Endothelial cell of umbilical vein (primary cell): ENCODE measurements around the gene SH3PXD2A. TPM values are rescaled to one million over a fixed set of nuclear protein-coding genes. Genes with fewer than 3 reads are reported as not detected.

Experiments used
- BruUV-seq: library from RNA; stranded (reverse); fragments of 400-500 nt; replicated peaks from 2 replicates; lab custom pipeline; 2021; lab: Mats Ljungman, UMichigan
- CTCF ChIA-PET: fragments of 300-600, 350-600 bp; sonication (Branson Sonifier 250); formaldehyde crosslinking; loops from one replicate; lab custom pipeline; 2021; ENCODE audit warnings: antibody characterized with exemption, inconsistent platforms; lab: Charles Lee
- POLR2A ChIA-PET: fragments of 300-600, 350-600 bp; sonication (Branson Sonifier 250); formaldehyde crosslinking; loops from one replicate; lab custom pipeline; 2021; ENCODE audit warnings: antibody characterized with exemption, inconsistent platforms; lab: Charles Lee
- DNase-seq: peaks from one replicate; pipeline ENCODE4 v3.0.0-alpha.2; 2011; ENCODE audit warnings: low read depth, low spot score
- FAIRE-seq: peaks from 2 replicates; lab custom pipeline; 2011; peaks lifted over from hg19 to GRCh38; lab: Jason Lieb, UNC
- H2AFZ ChIP-seq: 2 replicates; pipeline ENCODE4 v1.6.0; 2012; ENCODE audit warnings: low read depth, low read length, control low read depth, inconsistent platforms
- H3K27ac ChIP-seq: 2 replicates; pipeline ENCODE4 v1.5.1; 2011; ENCODE audit warnings: low read depth, mild to moderate bottlenecking, control low read depth, low read length, moderate library complexity; ENCODE audit not compliant: insufficient read depth
- H3K27me3 ChIP-seq, 2 experiments: 2 replicates each; pipeline versions ENCODE4 v1.6.0 to v1.6.1; 2011; ENCODE audit warnings: low read length in 2 of 2, mixed read lengths in 1 of 2; ENCODE audit not compliant: control insufficient read depth in 2 of 2, insufficient read depth in 2 of 2
- H3K36me3 ChIP-seq, 2 experiments: 2 replicates in 1 of 2; 3 replicates in 1 of 2; pipeline ENCODE4 v1.5.1; 2011; ENCODE audit warnings: low read length in 2 of 2, mild to moderate bottlenecking in 1 of 2, moderate library complexity in 1 of 2; ENCODE audit not compliant: control insufficient read depth in 2 of 2, insufficient read depth in 2 of 2; ENCODE audit errors: extremely low read depth in 1 of 2
- H3K4me1 ChIP-seq: 3 replicates; pipeline ENCODE4 v1.5.1; 2011; ENCODE audit warnings: mild to moderate bottlenecking, low read length; ENCODE audit not compliant: control insufficient read depth, insufficient read depth; ENCODE audit errors: extremely low read depth
- H3K4me2 ChIP-seq: 2 replicates; pipeline ENCODE4 v1.6.1; 2011; ENCODE audit warnings: low read length, control low read depth, mixed read lengths; ENCODE audit not compliant: insufficient read depth
- H3K4me3 ChIP-seq, 3 experiments: fragments of 200-600 bp in 1 of 3; sonication (generic), shearing (Covaris generic) in 1 of 3; replicated peaks in 1 of 3; 2 replicates each; pipeline ENCODE4 v1.5.1; 2011 to 2016; ENCODE audit warnings: control low read depth in 3 of 3, low read length in 3 of 3, mild to moderate bottlenecking in 2 of 3, inconsistent platforms in 1 of 3, low read depth in 1 of 3, moderate library complexity in 1 of 3; ENCODE audit not compliant: insufficient read depth in 1 of 3
- H3K79me2 ChIP-seq: 2 replicates; pipeline ENCODE4 v1.6.0; 2012; ENCODE audit warnings: low read length, inconsistent platforms; ENCODE audit not compliant: control insufficient read depth, insufficient read depth
- H3K9ac ChIP-seq: replicated peaks from 2 replicates; pipeline ENCODE3; 2011; ENCODE audit warnings: low read length, control low read depth; ENCODE audit not compliant: insufficient read depth; ENCODE audit errors: extremely low read depth
- H3K9me1 ChIP-seq: replicated peaks from 3 replicates; pipeline ENCODE4 v1.6.0; 2011; ENCODE audit warnings: mild to moderate bottlenecking, low read length; ENCODE audit not compliant: control insufficient read depth, insufficient read depth; ENCODE audit errors: extremely low read depth
- H3K9me3 ChIP-seq: replicated peaks from 2 replicates; pipeline ENCODE4 v1.5.1; 2012; ENCODE audit warnings: low read length, inconsistent platforms; ENCODE audit not compliant: control insufficient read depth, insufficient read depth
- H4K20me1 ChIP-seq: replicated peaks from 2 replicates; pipeline ENCODE3; 2011; ENCODE audit warnings: mild to moderate bottlenecking, low read length; ENCODE audit not compliant: control insufficient read depth, insufficient read depth; ENCODE audit errors: extremely low read depth
- EZH2 ChIP-seq: IDR thresholded peaks from 2 replicates; pipeline ENCODE4 v1.6.1; 2012; ENCODE audit warnings: borderline replicate concordance, low read depth, mild to moderate bottlenecking, moderate library complexity, low read length, inconsistent platforms; ENCODE audit not compliant: severe bottlenecking
- FOS ChIP-seq: IDR thresholded peaks from 2 replicates; pipeline ENCODE4 v1.6.1; 2011; ENCODE audit warnings: mild to moderate bottlenecking, low read length, moderate library complexity, borderline replicate concordance; ENCODE audit not compliant: insufficient read depth
- GATA2 ChIP-seq: IDR thresholded peaks from 2 replicates; pipeline ENCODE4 v1.7.0; 2011; ENCODE audit warnings: low read depth, mild to moderate bottlenecking, moderate library complexity, mixed read lengths, low read length; ENCODE audit not compliant: insufficient read length, insufficient read depth
- JUN ChIP-seq: IDR thresholded peaks from 2 replicates; pipeline ENCODE4 v1.6.1; 2011; ENCODE audit warnings: borderline replicate concordance, low read depth; ENCODE audit not compliant: insufficient read length, insufficient read depth
- MYC ChIP-seq: IDR thresholded peaks from one replicate; pipeline ENCODE4 v1.6.1; 2011; ENCODE audit warnings: mild to moderate bottlenecking, low read depth, low read length
- POLR2A ChIP-seq: IDR thresholded peaks from 2 replicates; pipeline ENCODE4 v1.6.1; 2012; ENCODE audit warnings: low read depth, mild to moderate bottlenecking, control low read depth, low read length
- POLR2AphosphoS5 ChIP-seq: IDR thresholded peaks from 2 replicates; pipeline ENCODE4 v1.6.1; 2012; ENCODE audit warnings: low read depth, mild to moderate bottlenecking, control low read depth, low read length, moderate library complexity; ENCODE audit not compliant: insufficient read depth
- dilution Hi-C: fragments of 300-500 bp; cut with MboI; formaldehyde crosslinking; loops from one replicate; pipeline ENCODE4 v1.15.0; 2019; ENCODE audit warnings: low sequenced_read_pairs; ENCODE audit not compliant: extremely low pct_ligation_motif_present
- intact Hi-C: fragments of 100-400 bp; cut with micrococcal nuclease; formaldehyde crosslinking; loops from one replicate; pipeline ENCODE4 v1.10.0; 2022
- polyA plus RNA-seq, 4 experiments: library from polyadenylated mRNA; depleted of rRNA in 3 of 4; stranded (reverse) in 3 of 4; unstranded in 1 of 4; fragments of >200 nt; gene quantifications; 2 replicates each; pipeline versions ENCODE4 v1.2.1 to v1.2.3, GENCODE V29; 2011 to 2012; ENCODE audit warnings: missing spikeins in 1 of 4
- total RNA-seq: library from RNA; stranded (reverse); gene quantifications from 2 replicates; pipeline ENCODE4 v1.2.3, GENCODE V29; 2021
- TF ChIP-seq, protein P1 (sequence below): IDR thresholded peaks from 2 replicates; pipeline ENCODE4 v1.6.1; 2011; ENCODE audit not compliant: insufficient read depth, insufficient read length

Gene SH3PXD2A
- total and polyA plus RNA-seq, 2 donors (not counting 3 experiments of a cell fraction or from before 2014, with no cell fraction given): 1.4 to 5.1 TPM

DNA sequence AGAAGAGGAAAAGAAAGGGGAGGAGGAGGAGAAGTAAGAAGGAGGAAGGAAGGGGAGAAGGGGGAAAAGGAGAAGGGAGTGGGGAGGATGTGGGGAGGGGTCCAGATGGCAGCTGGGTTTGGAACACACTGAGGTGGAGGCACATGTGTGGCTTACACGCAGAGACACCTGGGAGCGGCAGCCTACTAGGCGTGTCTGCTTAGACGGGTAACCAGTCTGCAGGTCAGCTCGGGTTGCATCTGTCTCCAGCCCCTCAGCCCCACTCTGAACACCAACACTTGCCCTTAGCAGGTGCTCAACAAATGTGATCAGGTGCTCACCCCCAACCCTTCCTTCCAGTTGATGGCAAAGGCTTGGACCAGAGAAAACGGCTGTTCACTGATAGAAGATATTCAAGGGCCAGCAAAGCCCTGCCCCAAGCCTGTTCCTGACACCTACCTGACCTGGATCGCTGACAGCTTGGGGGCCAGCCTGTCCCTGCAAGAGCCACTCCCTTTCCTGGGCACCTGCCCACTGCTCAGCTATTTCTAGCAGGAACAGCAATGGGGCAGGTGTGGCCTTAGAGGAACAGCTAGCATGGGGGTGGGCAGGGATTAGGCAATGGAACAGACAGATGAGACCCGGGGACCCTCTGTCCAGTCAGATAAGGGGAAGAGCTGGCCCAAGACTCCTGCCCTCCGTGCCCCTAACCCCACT, 70.5 kb downstream of the SH3PXD2A start:
- ChIA-PET POLR2A (interaction anchor here (0.7 kb wide), 1 partner anchor 9 kb away, joined by 3 read pairs; no protein-coding TSS in a partner anchor), CTCF (interaction anchor here (0.8 kb wide), 1 partner anchor 12 kb away, joined by 3 read pairs; no protein-coding TSS in a partner anchor)
- Histone ChIP-seq H3K79me2 (no peaks in the 10 kb centered on the region), H2AFZ (no peak overlapping the region), H3K9me1 (no peaks in the 10 kb centered on the region), H3K9ac (no peak overlapping the region), H3K36me3 (no peaks in the 10 kb centered on the region), H4K20me1 (no peaks in the 10 kb centered on the region), H3K27ac (no peak overlapping the region), H3K27me3 (no peaks in the 10 kb centered on the region), H3K4me2 (no peak overlapping the region), H3K4me1 (no peaks in the 10 kb centered on the region), H3K4me3 (no peak overlapping the region), H3K9me3 (no peaks in the 10 kb centered on the region)
- intact Hi-C loops (no loop called here), dilution Hi-C loops (no loop called here)
- no peak for DNase-seq
- TF ChIP-seq EZH2 (no peak), JUN (no peak), FOS (no peak), POLR2A (no peak), MYC (no peak), POLR2AphosphoS5 (no peak), GATA2 (no peak)
- TF ChIP-seq, protein P1, sequence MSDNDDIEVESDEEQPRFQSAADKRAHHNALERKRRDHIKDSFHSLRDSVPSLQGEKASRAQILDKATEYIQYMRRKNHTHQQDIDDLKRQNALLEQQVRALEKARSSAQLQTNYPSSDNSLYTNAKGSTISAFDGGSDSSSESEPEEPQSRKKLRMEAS: no peak
- no TSS peak for BruUV-seq
- FAIRE-seq: no peak
